NK-92 (cell line): ENCODE measurements around the gene AIP.

Experiments
- DNase-seq: peaks from one replicate; lab custom pipeline; 2025; ENCODE audit not compliant: unreplicated experiment; lab: John Stamatoyannopoulos, UW

The AIP gene

DNA sequence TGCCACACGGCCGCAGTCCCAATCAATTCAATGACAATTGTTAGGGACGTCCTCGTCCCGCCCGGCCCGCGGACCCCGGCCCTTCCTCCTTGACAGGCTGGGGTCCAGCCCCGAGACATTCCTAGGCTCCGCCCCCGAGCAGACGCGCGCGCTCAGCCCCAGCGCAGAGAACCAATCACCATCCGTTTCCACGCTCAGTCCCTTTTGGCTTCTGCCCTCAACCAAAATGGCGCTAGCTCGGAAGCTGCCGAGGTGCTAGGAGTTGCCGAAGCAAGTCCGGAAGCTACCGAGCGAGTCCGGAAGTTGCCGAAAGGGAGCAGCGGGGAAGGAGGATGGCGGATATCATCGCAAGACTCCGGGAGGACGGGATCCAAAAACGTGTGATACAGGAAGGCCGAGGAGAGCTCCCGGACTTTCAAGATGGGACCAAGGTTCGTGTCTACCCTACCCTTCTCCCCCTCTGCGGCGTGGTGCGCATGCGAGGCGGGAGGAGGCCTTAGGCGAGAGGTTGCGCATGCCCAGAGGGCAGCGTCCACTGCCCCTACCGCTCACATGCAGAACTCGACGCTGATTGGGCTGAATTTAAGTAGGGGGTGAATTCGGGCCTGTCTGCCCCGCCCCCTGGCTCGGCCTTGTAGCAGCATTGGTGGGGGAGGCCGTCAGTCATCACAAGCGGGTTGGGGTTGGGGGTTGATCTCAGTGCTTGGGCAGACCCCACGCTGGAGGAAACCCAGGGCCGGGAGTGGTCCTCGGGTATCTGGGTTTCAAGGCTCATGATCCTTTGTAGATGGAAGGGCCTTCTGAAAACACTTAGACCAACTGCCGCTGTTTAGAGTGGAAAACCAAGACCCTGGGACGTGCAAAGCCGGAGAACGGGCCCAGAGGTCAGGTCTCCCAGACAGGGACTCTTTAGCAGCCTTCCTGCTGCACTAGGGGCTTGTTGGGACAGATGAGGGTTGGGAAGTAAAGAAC lies at the start of gene AIP:
AIP (plus strand) TSS at position 200 of the 972 bp plus-strand sequence; CDS start at position 333, 133 bp downstream.
- DNase-seq: peak; percentile 76

DNA sequence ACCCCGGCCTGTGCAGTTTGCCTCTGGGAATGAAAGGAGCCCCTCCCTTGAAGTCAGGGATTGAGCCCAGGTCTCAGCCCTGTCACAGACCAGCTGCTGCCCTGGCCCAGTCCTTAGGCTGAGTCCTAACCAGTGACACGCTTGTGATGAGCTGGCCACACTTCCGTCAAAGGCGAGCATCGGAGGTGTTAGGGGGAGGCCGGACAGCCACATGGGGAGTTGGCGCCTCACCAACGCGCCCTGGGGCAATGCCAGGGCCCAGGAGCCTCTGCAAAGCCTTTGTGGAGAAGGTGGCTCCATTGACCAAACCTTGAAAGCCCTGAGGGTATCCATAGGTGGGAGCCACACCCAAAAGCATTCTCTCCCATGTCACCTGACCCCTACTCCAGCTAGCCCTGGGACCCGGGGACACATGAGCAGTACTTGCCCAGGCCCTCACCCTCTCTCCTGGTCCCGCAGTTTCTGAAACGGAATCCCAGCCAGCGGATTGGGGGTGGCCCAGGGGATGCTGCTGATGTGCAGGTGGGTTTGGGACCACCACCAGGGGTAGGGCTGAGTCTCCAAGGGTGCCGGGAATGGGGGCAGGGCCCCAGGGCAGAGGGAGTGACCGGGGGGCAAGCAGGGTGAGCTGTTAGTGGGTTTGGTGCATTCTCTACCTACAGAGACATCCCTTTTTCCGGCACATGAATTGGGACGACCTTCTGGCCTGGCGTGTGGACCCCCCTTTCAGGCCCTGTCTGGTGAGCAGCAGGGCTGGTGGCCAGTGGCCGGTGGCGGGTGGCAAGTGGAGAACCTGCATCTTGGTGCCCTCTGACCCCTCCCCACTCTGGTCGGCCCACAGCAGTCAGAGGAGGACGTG lies 49.1 kb upstream of the AIP start:
- DNase-seq: no peak

DNA sequence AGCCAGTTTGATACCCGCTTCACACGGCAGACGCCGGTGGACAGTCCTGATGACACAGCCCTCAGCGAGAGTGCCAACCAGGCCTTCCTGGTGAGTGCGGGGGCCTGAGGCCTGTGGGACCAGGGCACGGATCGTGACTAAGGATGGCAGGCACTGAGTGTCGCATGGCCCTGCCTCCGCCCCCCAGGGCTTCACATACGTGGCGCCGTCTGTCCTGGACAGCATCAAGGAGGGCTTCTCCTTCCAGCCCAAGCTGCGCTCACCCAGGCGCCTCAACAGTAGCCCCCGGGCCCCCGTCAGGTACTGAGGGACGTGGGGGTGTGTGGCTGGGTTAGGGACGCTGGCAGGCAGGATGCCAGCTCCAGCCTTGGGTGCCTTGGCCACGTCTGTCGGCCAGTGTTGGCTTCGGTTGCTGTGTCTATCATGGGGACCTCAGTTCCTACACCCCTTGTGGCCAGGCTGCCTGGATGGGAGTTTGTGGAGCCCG lies 48.4 kb upstream of the AIP start:
- DNase-seq: no peak

DNA sequence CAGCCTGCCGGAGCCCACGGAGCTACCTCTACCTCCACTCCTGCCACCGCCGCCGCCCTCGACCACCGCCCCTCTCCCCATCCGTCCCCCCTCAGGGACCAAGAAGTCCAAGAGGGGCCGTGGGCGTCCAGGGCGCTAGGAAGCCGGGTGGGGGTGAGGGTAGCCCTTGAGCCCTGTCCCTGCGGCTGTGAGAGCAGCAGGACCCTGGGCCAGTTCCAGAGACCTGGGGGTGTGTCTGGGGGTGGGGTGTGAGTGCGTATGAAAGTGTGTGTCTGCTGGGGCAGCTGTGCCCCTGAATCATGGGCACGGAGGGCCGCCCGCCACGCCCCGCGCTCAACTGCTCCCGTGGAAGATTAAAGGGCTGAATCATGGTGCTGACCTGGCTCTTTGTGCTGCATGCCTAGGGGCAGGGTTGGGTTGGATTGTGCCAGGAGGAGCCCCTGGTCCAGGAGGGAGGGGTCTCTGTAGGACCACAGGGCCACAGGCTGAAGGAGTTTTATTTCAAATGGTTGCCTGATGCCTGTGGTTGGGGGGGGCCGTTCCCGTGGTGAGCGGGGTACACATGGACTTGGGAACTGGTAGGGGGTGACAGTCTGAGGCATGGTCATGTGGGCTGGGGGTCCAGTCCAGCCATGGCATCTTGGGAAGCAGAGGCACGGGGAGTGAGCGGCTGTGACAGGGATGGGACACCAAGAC lies 47.6 kb upstream of the AIP start:
- DNase-seq: no peak

DNA sequence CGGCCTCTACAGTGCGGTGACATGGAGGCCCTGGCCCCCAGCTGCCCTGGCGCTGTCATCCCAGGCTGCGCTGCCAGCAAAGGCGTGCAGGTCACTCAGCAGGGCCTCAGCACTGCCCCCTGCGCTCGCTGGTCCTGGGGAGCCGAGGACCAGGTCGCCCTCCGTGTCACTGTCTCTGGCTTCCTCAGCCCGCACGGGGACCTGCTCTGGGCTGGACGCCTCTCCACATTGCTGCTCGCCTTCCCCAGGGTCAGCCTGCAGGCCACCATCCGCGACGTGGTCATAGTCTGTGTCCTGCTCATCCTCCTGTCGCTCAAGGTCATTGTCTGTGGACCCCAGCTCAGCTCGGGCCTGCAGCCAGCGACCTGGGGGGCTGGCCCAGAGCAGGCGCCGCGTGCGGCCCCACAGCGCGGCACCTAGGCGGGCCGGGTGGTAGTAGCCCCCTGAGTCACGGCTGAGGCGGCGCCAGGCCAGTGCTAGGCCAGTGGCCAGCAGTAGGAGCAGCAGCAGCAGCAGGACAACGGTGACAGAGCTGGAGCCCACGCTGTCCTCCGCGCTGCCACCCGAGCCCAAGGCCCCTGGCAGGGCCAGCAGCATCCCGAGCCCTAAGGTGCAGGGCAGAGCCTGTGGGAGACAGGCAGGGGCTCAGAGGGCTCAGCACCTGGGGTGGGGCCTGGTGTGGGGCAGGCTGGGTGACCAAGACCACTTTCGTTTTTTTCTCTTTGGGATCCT lies 46.9 kb upstream of the AIP start:
- DNase-seq: no peak

DNA sequence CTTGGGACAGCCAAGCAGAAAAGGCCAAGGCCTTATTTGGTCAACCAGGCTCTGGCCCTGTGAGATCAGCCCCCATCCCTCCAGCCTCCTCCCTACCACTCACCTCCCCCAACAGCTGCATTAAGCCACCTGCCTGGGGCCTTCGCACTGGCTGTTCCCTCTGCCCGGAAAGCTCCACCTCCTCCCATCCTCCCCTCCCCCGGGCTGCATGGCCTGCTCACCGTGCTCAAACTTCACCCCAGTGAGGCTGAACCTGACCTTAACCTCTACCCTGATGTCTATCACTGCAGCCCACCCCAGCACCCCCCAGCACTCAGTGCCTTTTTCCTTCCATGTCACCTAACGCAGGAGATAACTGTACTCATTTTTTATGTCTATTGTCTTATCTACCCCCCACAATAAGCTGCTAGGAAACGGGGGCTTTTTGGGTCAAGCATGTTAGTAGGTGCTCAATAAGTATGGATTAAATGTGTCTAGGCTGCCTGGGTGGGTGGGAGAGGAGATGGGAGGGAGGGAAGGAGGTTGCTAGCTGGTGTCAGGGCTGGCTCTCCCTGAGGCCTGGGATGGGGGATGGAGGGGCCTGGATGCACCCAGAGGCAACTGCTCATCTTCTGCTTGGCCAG lies 46.3 kb upstream of the AIP start:
- DNase-seq: no peak

DNA sequence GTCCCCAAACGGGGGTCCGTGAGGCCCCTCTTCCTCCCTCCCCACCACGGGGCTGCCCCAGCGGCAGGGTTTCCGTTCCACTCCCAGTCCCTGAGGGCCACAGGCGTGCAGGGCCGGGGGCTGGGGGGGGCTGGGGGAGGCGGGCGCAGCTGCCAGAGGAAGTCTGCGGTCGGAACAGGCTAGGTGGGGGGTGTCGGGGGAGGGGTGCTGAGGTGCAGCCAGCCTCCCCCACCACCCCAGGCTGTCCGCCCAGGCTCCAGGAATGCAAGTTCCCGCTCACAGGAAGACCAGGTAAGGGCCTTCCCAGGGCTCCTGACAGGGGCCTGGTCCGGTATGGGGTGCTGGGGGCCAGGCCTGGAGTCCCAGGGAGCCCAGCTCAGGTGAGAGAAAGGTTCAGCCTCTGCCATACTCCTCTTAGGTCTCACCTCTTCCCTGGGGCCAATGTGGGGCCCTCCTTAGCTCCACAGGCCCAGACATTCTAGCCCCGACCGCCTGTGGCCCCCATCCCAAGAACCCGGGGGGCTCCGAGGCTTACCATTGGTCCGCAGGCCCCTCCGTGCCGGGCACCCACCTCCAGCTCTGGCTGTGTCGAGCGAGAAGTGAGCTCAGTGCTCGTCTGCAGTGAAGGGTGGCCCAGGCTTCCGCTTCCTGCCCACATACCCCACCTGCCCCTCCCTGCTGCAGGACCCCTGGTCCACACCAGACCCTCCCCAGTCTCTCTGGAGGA lies 45.6 kb upstream of the AIP start, which contains the start of gene PTPRCAP:
PTPRCAP (minus strand) TSS at position 601 of the 727 bp plus-strand sequence; CDS start at position 538, 63 bp downstream.
- no peak for DNase-seq

DNA sequence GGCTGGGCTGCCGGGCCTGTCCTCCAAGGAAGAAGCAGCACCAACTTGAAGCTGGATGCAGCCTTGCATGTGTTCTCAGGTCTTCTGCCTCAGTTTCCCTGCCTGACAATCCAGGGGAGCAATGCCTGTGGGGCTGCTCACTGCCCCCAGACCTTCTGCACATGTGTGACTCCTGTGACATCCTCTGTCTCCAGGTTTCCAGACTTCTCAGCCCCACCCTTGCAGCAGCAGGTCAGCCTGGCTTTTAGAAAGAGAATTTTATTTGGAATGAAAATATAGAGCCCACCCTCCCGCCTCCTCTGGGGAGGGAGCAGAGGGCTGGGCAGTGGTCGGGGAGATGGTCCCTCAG lies 45.0 kb upstream of the AIP start:
- no peak for DNase-seq

DNA sequence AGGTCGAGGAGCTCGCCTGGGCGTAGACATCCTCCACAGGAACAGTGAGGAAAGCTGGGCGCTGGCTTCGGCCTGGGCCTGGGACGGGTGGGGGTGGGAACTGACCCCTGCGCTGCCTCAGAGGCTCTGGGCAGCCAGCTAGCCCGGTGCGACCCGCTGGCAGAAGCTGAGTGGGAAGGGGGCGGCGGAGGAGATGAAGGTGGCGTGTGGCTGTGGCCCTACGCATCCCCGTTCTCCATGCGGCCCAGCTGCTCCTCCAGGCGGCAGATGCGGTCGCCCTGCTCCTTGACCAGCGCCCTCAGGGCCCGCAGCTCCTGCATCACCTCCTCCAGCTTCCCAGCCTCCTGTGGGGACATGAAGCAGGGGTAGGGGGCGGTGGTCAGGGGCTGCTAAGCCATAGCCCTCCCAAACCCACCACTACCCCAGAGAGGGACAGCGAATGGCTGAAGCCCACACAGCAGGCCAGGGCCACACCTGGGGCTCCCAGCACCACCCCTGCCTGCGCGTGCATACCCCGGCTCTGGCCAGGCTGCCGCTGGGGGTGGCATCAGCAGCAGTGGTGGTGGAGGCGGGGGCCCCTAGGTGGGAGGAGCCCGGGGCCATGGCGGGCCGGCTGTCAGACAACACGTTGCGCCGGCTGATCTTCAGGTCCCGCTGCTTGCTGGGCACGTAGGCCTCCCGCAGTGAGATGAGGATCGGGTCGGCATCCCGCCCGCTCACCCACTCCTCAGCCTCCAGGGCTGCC lies 44.5 kb upstream of the AIP start:
- no peak for DNase-seq

DNA sequence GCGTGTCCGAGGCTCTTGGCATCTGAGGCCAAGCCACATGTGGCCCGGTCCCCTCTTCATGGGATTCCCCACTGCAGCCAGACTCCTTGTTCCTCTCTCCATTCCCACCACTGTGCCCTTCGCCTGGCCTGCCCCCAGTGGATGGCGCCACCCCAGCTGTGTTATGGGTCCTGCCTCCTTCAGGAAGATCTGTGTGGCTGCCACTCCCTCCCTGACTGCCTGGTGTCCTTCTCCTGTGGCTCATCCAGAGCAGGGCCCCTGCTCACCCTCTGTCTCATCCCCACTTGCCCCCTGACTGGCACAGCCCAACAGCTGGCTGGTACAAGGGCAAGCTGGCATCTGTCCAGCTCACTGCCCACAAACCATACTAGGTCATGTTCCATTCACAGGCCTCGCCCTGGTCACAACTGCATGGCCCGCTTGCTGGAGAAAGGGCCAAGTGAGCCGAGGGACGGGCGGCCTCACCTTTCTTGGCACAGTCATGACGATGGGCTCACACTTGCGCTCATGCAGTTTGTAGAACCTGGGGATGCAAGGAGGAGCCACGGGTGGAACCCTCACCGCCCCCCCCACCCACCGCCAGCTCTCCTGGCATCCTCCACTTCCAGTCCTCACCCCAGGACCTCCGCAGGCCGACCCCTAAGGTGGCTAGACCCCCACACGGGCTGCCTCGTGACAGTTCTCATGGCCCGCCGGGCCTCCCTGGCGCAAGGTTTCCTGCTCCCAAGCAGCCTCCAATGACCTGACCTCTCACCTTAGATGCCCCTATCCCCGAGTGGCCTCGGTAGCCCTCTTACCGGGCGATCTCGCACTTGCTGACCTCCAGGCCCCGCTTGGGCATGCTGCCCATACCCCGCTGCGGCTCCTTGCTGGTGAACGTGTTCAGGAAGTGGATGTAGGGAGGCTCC lies 43.3 kb upstream of the AIP start:
- DNase-seq: no peak

DNA sequence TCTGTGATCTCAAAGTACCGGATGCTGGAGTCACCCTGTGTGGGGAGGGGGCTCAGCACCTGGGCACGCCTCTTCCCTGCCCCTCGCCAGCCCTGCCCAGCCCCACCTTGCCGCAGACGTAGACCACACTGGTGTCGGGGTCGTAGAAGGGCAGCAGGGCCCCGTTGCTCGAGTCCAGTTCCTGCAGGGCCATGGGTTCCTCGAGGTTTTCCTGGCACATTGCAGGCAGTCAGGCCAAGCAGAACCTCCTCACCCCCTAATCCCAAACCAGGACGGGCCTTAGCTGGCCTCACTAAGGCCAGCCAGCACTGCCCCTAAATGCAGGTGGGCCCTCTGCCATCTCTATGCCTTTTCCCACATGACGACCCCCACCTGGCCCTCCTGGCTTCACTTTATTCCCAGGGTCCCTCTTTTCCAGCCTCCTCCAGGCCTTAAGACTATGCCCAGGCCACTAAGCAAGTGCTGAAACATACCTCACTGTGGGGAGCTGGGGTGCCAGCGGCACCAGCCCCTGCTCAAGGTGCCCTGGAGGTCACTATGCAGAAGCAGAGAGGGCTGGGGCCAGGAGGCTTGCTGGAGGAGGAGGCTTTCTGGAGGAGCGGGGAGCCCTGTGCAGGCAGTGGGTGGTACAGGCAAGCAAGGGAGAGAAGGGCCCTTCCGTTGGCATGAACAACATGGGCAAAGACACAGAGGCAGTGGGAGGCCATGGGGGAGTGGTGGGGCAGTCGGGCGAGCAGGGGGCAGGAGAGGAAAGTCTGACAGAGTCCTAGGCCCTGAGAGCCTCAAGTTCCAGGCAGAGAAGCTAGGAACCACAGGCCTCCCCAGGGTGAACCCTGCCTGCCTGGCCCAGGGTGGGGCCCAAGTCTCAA lies 42.4 kb upstream of the AIP start:
- no peak for DNase-seq

DNA sequence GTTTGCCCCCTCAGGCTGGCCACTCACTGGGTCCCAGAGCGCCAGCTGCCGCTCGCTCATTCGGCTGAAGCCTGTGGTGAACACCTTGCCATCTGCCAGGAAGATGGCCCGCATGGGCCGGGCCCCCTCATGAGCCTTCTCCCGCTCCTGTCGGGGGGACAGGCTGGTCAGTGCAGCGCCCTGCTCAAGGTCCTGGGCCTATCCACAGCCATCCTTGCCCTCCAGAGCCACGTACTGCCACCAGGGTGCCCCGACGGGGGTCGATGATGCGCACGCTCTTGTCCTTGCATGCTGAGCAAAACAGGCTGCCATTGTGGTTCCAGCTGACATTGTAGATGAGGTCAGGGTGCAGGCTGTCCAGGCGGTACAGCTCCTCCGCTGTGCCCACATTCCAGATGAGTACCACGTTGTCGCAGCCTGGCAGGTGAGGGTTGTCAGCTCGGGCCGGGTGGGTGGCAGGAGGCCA lies 41.7 kb upstream of the AIP start:
- DNase-seq: no peak

DNA sequence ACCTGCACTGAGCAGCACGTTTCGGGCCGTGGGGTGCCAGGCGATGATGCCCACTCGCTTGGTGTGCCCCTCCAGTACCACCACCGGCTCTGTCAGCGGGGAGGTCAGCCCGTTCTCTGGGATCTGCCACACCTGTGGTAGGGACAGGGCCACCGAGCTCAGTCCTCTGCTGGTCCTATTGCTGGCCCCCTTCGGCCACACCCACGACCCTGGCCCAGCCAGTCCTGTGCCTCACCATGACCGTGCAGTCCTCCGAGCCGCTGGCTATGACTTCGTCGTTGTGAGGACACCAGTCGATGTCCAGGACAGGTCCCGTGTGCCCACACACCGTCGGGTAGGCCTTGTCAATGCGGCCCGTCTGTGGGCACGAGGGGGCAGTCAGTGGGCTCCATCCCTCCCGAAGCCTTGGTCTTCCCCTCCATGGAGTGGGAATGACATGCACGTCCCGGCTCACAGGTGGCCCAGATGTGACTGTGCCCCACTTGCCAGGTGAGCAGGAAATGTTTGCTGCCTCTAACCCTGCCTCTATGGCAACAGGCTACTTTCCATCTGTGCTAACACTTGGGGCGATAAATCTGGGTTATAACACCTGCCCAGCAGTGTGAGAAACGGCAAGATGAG lies 41.0 kb upstream of the AIP start:
- no peak for DNase-seq

DNA sequence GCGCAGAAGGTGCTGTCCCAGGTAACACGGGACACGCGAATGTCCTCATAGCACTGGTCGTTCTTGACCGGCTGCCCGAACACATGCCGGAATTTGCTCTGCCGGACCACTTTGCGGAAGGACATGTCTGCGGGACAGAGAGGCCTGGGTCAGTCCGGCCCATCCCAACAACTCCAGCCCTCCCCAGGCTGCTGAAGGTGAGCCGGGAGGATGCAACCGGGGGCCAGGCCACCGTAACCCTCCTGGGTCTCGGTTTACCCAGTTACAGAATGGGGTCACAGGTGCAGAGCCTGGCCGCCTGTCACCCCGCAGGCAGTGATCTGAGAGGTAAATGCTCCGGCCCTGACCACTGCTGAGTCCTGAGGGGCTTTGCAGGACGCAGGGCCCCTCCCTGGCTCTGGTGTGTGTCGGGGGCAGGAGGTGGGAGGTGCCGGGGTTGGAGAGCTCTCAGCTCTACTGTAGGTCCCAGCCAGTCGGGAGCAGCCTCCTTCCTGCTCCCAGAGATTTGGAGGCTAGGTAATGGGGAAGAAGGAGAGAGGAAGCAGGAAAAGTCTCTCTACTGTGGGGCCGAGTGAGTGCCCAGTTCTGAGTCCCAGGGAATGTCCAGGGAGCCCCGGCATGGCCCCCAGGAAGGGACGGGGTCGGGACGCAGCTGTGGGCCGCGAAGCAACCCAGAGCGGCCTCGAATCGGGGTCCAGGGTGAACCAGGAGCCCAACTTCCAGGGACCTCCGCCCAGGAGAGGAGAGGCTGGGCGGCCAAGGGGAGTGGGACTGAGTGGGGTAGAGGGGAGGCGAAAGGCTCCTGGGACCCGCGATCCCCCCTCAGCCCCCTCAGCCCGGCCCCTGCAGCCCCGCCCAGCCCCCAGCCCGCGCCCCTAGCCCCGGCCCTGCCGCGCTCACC lies 40.1 kb upstream of the AIP start:
- no peak for DNase-seq

DNA sequence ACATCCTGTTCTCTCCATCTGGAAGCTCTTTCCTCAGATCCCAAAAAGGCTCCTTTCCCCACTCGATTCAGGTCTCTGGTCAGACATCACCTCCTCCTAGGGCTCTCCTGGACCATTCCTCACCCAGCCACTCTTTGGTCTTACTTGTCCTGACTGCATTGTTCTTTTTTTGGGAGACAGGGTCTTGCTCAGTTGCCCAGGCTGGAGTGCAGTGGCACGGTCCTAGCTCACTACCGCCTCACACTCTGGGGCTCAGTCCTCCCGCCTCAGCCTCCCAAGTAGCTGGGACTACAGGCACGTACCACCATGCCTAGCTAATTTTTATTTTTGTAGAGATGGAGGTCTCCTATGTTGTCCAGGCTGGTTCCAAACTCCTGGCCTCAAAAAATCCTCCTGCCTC lies 37.3 kb upstream of the AIP start:
- no peak for DNase-seq
